Muscle of back (tissue), 11 donors: ENCODE data around the gene PER2. TPM values are rescaled to one million over a fixed set of nuclear protein-coding genes. Genes with fewer than 3 reads are reported as not detected.
"Not testable (repeated sequence)": the region's sequence is repeated elsewhere in the genome, so short reads cannot be mapped to it uniquely, and the experiment has no call there.

Experiments used
- DNase-seq, 3 donors: peaks; one replicate each; pipeline versions ENCODE4 v3.0.0 to v3.0.0-alpha.2; 2013
- polyA plus RNA-seq, 10 donors: library from polyadenylated mRNA; unstranded; fragments of 120-200 nt; gene quantifications; one replicate each; pipeline ENCODE4 v1.2.1, GENCODE V29; 2013; ENCODE audit not compliant: insufficient read length in 10 of 10

Gene PER2
- polyA plus RNA-seq, 10 donors: 3.0 to 6.2 (median 4.5) TPM

- DNase-seq: no peak
Observed at GRCh38 chr2:238313289-238313990, 25.0 kb upstream of the PER2 start.

GRCh38 chr2:238310721-238311120 lies 22.3 kb upstream of the PER2 start:
- not testable (repeated sequence) for DNase-seq

GRCh38 chr2:238308177-238308576 lies 19.8 kb upstream of the PER2 start:
- DNase-seq: no peak

GRCh38 chr2:238306672-238306998 lies 18.2 kb upstream of the PER2 start:
- no peak for DNase-seq

GRCh38 chr2:238305965-238306671 lies 17.7 kb upstream of the PER2 start:
- no peak for DNase-seq

- no peak for DNase-seq
Observed at GRCh38 chr2:238305092-238305862, 16.9 kb upstream of the PER2 start.

GRCh38 chr2:238304116-238304515 lies 15.7 kb upstream of the PER2 start:
- no peak for DNase-seq

- DNase-seq: no peak
Observed at GRCh38 chr2:238302751-238303150, 14.3 kb upstream of the PER2 start.

- no peak for DNase-seq
Observed at GRCh38 chr2:238302087-238302486, 13.7 kb upstream of the PER2 start.

GRCh38 chr2:238299803-238300202 lies 11.4 kb upstream of the PER2 start:
- DNase-seq: peak in 1 of 3 donors; percentile 43

- no peak for DNase-seq
Observed at GRCh38 chr2:238296638-238297457, 8.4 kb upstream of the PER2 start.

- DNase-seq: no peak
Observed at GRCh38 chr2:238295144-238296112, 7.0 kb upstream of the PER2 start.

- DNase-seq: no peak
Observed at GRCh38 chr2:238294393-238295143, 6.2 kb upstream of the PER2 start.

- DNase-seq: no peak
Observed at GRCh38 chr2:238294046-238294392, 5.6 kb upstream of the PER2 start.

GRCh38 chr2:238291550-238292281 lies 3.3 kb upstream of the PER2 start:
- DNase-seq: no peak

- no peak for DNase-seq
Observed at GRCh38 chr2:238290715-238291549, 2.5 kb upstream of the PER2 start.

- peak in 1 of 3 donors; percentile 38 for DNase-seq
Observed at GRCh38 chr2:238290091-238290509, 1.7 kb upstream of the PER2 start.

- DNase-seq: no peak
Observed at GRCh38 chr2:238289574-238289973, 1.2 kb upstream of the PER2 start.
